Measurements from ENCODE around the gene SCN3A. TPM values are rescaled to one million over a fixed set of nuclear protein-coding genes. Genes with fewer than 3 reads are reported as not detected.

Gene SCN3A
- total RNA-seq, 2 donors from 2014 or later: 0.40 to 0.80 TPM

GRCh38 chr2:165227571-165227970 lies 23.7 kb upstream of the SCN3A start:
- H3K36me3 ChIP-seq: no peaks in the 10 kb centered on the region
- DNase-seq: no peak
- H3K4me3 ChIP-seq: no peak overlapping the region
- no peaks in the 10 kb centered on the region for H3K4me1 ChIP-seq
- intact Hi-C loops (cut with DNase I): no loop called here
- H3K9me3 ChIP-seq: no peaks in the 10 kb centered on the region
- H3K27me3 ChIP-seq: no peaks in the 10 kb centered on the region
- TF ChIP-seq CTCF (IDR thresholded peaks at IDR 0.05): no peak
- H3K9ac ChIP-seq (ENCODE audit: low read depth in 2 of 2, low read length in 2 of 2): no peak overlapping the region
- H3K27ac ChIP-seq: no peak overlapping the region

GRCh38 chr2:165224941-165225340 lies 21.1 kb upstream of the SCN3A start:
- Histone ChIP-seq H3K36me3 (no peaks in the 10 kb centered on the region), H3K27ac (no peak overlapping the region), H3K4me1 (no peaks in the 10 kb centered on the region), H3K27me3 (no peaks in the 10 kb centered on the region), H3K9ac (ENCODE audit: low read depth in 2 of 2, low read length in 2 of 2) (no peak overlapping the region), H3K4me3 (no peak overlapping the region), H3K9me3 (no peaks in the 10 kb centered on the region)
- no peak for DNase-seq
- intact Hi-C loops (cut with DNase I): no loop called here
- TF ChIP-seq CTCF (IDR thresholded peaks at IDR 0.05): no peak

DNA sequence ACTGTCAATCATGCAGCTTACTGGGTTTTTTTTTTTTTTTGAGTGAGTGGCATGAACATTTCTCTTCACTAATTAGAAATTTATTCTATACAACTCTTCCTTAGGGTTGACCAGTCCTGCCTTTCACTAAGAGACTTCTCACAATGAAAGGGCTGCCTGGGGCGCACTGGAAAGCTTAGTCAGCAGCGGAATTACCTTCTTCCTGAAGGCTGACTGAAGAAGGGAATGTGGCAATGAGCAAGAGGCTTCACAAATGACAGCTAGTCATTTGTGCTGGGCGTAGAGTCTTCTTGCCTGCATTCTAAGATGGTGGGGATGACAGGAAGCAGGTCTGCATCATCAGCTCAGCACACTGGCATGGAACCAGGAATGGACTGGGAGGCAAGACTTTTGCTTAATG lies 15.6 kb upstream of the SCN3A start:
- Histone ChIP-seq H3K4me3 (no peak overlapping the region), H3K27me3 (no peaks in the 10 kb centered on the region), H3K9me3 (no peaks in the 10 kb centered on the region), H3K36me3 (no peaks in the 10 kb centered on the region), H3K27ac (no peak overlapping the region), H3K4me1 (no peaks in the 10 kb centered on the region), H3K9ac (ENCODE audit: low read depth in 2 of 2, low read length in 2 of 2) (no peak overlapping the region)
- intact Hi-C loops (cut with DNase I): no loop called here
- no peak for DNase-seq
- no peak for TF ChIP-seq CTCF (IDR thresholded peaks at IDR 0.05)

DNA sequence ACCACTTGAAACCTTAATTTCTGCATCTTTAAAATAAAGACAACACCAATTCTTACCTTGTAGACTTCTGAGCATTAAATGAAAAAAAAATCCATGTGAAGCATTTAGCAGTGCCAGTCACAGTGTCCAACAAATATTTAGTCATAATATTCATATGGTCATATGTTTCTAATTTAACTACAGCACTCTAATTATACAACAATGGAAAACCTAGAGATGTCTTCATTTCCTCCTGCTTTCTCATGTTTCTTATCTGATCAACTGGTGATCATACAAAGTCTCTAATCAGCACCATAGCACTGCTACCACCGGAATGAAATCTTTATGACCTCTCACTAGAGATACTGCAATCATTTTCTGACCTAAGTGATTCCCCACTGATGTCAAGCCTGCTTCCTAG lies 10.2 kb upstream of the SCN3A start:
- intact Hi-C loops (cut with DNase I): no loop called here
- H3K9ac ChIP-seq (ENCODE audit: low read depth in 2 of 2, low read length in 2 of 2): no peak overlapping the region
- TF ChIP-seq CTCF (IDR thresholded peaks at IDR 0.05): no peak
- H3K27me3 ChIP-seq: no peaks in the 10 kb centered on the region
- no peak overlapping the region for H3K4me3 ChIP-seq
- H3K27ac ChIP-seq: no peak overlapping the region
- DNase-seq: no peak
- H3K36me3 ChIP-seq: no peaks in the 10 kb centered on the region
- H3K4me1 ChIP-seq: no peaks in the 10 kb centered on the region
- H3K9me3 ChIP-seq: no peaks in the 10 kb centered on the region

- Histone ChIP-seq H3K4me3 (no peak overlapping the region), H3K9me3 (no peaks in the 10 kb centered on the region), H3K36me3 (no peaks in the 10 kb centered on the region), H3K27me3 (no peaks in the 10 kb centered on the region), H3K27ac (no peak overlapping the region), H3K9ac (ENCODE audit: low read depth in 2 of 2, low read length in 2 of 2) (no peak overlapping the region), H3K4me1 (no peaks in the 10 kb centered on the region)
- DNase-seq: no peak
- intact Hi-C loops (cut with DNase I): loop anchor here (10.0 kb wide), 1 partner anchor 193 kb away; no protein-coding TSS in a partner anchor
- TF ChIP-seq CTCF (IDR thresholded peaks at IDR 0.05): no peak
Observed at GRCh38 chr2:165208094-165208493, 4.2 kb upstream of the SCN3A start.

DNA sequence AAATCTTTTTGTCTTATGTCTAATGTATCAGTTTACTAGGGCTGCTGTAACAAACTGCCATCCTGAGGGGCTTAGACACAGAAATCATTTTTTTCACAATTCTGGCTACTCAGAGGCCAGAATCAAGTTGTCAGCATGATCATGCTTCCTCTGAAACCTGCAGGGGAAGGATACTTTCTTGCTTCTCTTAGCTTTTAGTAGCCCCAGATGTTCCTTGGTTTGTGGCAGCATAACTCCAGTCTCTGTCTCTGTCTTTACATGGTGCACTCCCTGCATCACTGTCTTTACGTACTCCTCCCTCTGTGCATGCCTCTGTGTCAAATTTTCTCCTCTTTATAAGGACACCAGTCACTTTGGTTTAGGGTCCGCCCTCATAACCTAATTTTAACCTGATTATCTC lies 2.0 kb upstream of the SCN3A start:
- Histone ChIP-seq H3K4me1 (no peaks in the 10 kb centered on the region), H3K9me3 (no peaks in the 10 kb centered on the region), H3K4me3 (no peak overlapping the region), H3K9ac (ENCODE audit: low read depth in 2 of 2, low read length in 2 of 2) (no peak overlapping the region), H3K27ac (no peak overlapping the region), H3K27me3 (no peaks in the 10 kb centered on the region), H3K36me3 (no peaks in the 10 kb centered on the region)
- no peak for TF ChIP-seq CTCF (IDR thresholded peaks at IDR 0.05)
- DNase-seq: no peak
- intact Hi-C loops (cut with DNase I): loop anchor here (10.0 kb wide), 1 partner anchor 191 kb away; no protein-coding TSS in a partner anchor
